Prostate gland (tissue), 1 donor: ENCODE measurements around the gene CLN6.

ENCODE experiments used
- POLR2A ChIP-seq: fragments of 450-650 bp; IDR thresholded peaks from one replicate; pipeline ENCODE4 v1.6.1; 2016; ENCODE audit warnings: antibody characterized with exemption, mild to moderate bottlenecking
- POLR2AphosphoS5 ChIP-seq: sonication (generic); formaldehyde crosslinking; IDR thresholded peaks from one replicate; pipeline ENCODE4 v1.6.1; 2017; ENCODE audit warnings: antibody characterized with exemption

GRCh38 chr15:68203956-68204355 lies 25.6 kb downstream of the CLN6 start:
- TF ChIP-seq POLR2AphosphoS5 (no peak), POLR2A (no peak)
